Astrocyte of the cerebellum (primary cell): ENCODE measurements around the gene LRFN2.

Experiments used
- DNase-seq: peaks from one replicate; pipeline ENCODE4 v3.0.0-alpha.2; 2011; ENCODE audit warnings: low read depth
- H3K4me3 ChIP-seq: 2 replicates; pipeline ENCODE4 v1.5.1; 2011; ENCODE audit warnings: mild to moderate bottlenecking, low read depth, low read length, moderate library complexity
- CTCF ChIP-seq: IDR thresholded peaks from 2 replicates; pipeline ENCODE4 v1.5.1; 2012; ENCODE audit warnings: low read length, low read depth, moderate library complexity, mild to moderate bottlenecking; ENCODE audit errors: missing control alignments
- in situ Hi-C: cut with HindIII; loops from 2 replicates; pipeline ENCODE4 v1.10.0; 2017; ENCODE audit warnings: low sequenced_read_pairs

Gene LRFN2

GRCh38 chr6:40355532-40355931 lies 231.6 kb downstream of the LRFN2 start:
- TF ChIP-seq CTCF: no peak
- in situ Hi-C loops: no loop called here
- no peak for DNase-seq
- H3K4me3 ChIP-seq: no peak overlapping the region

GRCh38 chr6:40355066-40355465 lies 232.1 kb downstream of the LRFN2 start:
- H3K4me3 ChIP-seq: no peak overlapping the region
- no peak for DNase-seq
- no peak for TF ChIP-seq CTCF
- in situ Hi-C loops: no loop called here

- DNase-seq: no peak
- in situ Hi-C loops: loop anchor here (5.0 kb wide), 1 partner anchor 68 kb away; no protein-coding TSS in a partner anchor
- no peak for TF ChIP-seq CTCF
These were observed 233.2 kb downstream of the LRFN2 start for GRCh38 chr6:40353967-40354452.

GRCh38 chr6:40353197-40353966 lies 233.8 kb downstream of the LRFN2 start:
- in situ Hi-C loops: loop anchor here (5.0 kb wide), 1 partner anchor 69 kb away; no protein-coding TSS in a partner anchor
- no peak for TF ChIP-seq CTCF
- no peak for DNase-seq
- H3K4me3 ChIP-seq: no peak overlapping the region

More at GRCh38 chr6:40353967-40354452, 233.2 kb downstream of the LRFN2 start:
- H3K4me3 ChIP-seq: no peak overlapping the region

GRCh38 chr6:40352527-40353170 lies 234.5 kb downstream of the LRFN2 start:
- no peak for TF ChIP-seq CTCF
- in situ Hi-C loops: loop anchor here (5.0 kb wide), 1 partner anchor 70 kb away; no protein-coding TSS in a partner anchor
- H3K4me3 ChIP-seq: no peak overlapping the region
- DNase-seq: no peak

GRCh38 chr6:40352006-40352405 lies 235.2 kb downstream of the LRFN2 start:
- in situ Hi-C loops: loop anchor here (5.0 kb wide), 1 partner anchor 70 kb away; no protein-coding TSS in a partner anchor
- H3K4me3 ChIP-seq: no peak overlapping the region
- no peak for DNase-seq
- TF ChIP-seq CTCF: no peak
